SK-N-MC (cell line): ENCODE measurements around the gene ZSWIM4.

Experiments used
- EZH2 ChIP-seq: fragments of 200-600 bp; sonication (generic); IDR thresholded peaks from one replicate; pipeline ENCODE4 v1.6.1; 2017; ENCODE audit warnings: antibody characterized with exemption
- POLR2AphosphoS5 ChIP-seq: IDR thresholded peaks from 2 replicates; pipeline ENCODE4 v1.6.1; 2012; ENCODE audit warnings: mild to moderate bottlenecking, low read depth, low read length, borderline replicate concordance

GRCh38 chr19:13838435-13839129, 43.3 kb downstream of the ZSWIM4 start:
- TF ChIP-seq POLR2AphosphoS5 (no peak; the same call in 1 of the 2 replicates), EZH2 (no peak)
